GM20000 (cell line): ENCODE results near the gene CHCHD1.

ENCODE experiments used
- DNase-seq: peaks from one replicate; pipeline ENCODE4 v3.0.0; 2012; ENCODE audit warnings: low spot score
- TF ChIP-seq, protein P1 (sequence below): IDR thresholded peaks from 2 replicates; pipeline ENCODE4 v1.5.1; 2012; ENCODE audit warnings: mild to moderate bottlenecking, control low read depth; ENCODE audit errors: extremely low read depth, missing control alignments

CHCHD1 gene

DNA sequence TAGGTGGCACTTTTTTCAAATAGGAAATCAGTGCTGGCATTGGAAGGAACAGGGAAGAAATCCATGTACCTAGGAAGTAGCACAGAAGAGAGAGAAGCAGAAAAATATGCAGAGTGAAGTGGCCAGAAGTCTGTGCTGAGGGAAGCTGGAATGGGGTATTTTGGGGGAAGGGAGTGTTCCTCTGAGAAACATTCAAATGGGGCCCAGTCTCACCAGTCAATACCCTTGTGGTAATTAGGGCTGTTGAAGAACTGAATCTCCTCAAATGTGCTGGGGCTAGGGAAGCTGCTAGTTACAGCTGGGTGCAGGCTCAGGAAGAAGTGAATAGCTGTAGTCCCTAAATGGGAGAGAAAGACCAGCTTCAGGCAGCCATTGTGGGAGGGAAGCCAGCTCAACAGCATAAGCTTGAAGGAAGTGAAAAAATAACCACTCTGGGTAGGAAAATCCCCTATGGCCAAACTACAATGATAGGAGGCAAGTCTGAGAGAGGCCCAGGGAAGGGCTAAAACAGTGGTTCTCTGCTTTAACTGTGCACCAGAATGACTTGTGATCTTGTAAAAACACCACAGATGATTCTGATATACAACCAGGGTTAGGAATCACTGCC lies 21.9 kb downstream of the CHCHD1 start:
- DNase-seq: peak; percentile 85
- TF ChIP-seq, protein P1, sequence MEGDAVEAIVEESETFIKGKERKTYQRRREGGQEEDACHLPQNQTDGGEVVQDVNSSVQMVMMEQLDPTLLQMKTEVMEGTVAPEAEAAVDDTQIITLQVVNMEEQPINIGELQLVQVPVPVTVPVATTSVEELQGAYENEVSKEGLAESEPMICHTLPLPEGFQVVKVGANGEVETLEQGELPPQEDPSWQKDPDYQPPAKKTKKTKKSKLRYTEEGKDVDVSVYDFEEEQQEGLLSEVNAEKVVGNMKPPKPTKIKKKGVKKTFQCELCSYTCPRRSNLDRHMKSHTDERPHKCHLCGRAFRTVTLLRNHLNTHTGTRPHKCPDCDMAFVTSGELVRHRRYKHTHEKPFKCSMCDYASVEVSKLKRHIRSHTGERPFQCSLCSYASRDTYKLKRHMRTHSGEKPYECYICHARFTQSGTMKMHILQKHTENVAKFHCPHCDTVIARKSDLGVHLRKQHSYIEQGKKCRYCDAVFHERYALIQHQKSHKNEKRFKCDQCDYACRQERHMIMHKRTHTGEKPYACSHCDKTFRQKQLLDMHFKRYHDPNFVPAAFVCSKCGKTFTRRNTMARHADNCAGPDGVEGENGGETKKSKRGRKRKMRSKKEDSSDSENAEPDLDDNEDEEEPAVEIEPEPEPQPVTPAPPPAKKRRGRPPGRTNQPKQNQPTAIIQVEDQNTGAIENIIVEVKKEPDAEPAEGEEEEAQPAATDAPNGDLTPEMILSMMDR: no peak

DNA sequence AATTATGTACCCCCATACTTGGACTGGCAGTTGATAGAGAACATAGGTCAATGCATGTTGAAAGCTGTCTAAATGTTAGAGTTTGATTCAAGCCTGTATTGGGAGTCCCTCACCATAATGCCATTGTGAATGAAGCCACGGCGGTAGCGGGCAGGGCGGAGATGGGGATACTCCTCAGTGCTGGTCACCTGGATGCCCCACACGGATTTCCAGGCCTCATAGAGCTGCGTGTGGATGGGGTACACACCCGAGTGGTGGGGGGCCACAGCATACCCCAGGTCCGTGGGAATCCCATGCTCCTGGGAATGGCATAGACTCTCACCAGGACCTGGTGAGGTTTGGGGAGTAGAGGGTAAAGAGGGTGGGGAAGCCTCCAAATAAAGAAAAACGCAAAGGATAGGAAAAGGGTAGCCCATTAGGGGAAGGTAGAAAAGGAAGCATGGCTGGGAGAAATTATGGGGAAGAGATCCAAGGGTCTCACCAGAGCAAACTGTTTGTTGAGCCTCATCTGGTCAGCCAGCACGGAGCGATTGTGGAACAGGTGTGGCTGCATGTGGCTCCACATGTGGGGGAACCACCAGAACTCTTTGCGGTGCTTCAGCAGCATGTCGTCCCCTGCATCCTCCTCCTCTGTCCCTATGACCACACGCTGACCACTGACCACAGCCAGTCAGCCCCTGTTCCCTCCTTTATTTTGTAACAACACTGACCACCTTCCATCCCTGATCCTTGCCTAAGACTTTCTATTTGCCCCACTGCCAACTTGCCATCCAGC lies 24.5 kb downstream of the CHCHD1 start:
- TF ChIP-seq, protein P1: no peak
- no peak for DNase-seq

DNA sequence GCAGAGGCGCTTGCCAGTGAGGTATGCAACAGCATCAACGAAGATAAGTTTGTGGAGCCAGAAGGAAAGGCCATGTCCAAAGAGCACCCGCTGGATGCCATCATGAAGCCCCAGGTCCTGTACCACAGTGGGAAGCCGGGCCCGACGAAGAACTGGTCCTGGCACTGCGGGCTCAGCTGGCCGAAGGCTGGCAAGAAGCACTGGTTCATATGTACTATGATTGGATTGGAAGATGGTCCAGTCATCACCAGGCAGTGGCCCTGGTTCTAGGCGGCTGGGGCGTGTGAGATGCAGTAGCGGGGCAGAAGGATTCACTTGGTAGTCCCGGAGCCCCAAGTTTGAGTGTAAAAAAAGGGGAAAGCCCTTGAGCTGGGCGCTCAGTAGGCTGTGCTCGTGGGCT lies 25.6 kb downstream of the CHCHD1 start:
- DNase-seq: no peak
- TF ChIP-seq, protein P1: no peak

DNA sequence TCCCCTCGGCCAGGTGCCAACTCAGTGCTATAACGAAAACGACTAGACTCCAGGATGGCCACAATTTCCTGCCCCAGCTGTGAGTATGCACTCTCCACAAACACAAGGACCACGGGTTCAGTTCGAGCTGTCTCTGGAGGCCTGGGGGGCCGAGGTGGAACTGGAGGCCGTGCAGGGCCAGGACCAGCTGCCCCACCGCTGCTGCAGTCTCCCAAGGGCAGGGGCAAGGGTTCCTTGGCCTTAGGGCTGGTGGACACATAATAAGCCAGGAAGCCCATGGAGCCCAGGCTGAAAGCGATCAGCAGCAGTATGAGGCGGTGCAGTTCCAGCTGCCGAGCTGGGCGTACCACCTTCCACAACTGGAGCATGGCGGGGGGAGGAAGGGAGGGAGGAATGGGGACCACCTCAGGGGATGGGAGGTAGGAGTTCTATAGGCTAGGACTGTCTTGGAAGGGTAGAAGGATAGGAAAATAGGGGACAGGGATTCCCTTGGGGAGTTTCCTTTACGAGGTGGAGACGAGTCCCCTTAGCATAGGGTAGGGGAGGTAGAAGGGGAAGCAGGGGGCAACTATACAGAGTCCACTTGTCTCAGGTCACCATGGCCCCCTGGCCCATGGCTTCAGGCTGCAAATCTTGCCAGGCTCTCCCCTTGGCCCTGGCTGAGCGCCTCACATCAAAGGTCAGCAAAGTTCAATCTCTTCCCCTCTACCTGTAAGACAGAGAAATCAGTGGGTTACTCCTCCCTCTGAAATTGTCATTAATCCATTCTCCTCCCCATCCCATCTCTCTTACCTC lies 26.4 kb downstream of the CHCHD1 start:
- TF ChIP-seq, protein P1: no peak
- DNase-seq: no peak

DNA sequence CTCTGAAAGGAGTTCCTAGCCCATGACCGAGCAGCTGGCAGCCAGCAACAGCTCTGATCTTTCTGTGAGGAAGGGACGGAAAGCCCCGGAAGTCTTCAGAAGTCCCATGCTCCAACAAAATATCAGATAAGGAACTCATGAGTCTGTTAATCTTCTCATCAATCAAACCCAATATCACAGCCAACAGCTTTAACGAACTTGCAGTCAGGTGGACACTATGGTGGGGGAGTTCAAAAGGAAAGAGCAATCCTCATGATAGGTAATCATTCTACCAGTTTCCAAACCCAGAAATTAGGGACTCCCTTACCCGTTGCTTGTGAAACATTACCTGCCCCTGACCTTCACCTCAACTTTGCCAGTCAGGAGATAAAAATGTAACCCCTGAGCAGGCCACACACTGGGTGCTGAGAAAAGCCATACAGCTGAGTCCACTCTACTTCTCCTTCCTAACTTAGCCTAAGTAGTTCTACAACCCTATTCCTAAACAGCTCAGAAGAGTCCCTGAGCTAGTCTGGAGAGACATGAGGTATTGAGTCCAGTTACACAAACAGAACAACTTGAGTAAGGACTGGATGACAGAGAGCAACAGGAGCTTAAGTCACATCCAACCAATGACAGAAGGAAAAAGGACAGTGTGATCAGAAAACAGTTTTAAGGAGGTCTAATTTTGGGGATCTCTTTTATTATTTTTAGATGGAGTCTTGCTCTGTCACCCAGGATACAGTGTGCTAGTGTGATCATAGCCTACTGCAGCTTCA lies 27.4 kb downstream of the CHCHD1 start:
- TF ChIP-seq, protein P1: no peak
- DNase-seq: no peak

DNA sequence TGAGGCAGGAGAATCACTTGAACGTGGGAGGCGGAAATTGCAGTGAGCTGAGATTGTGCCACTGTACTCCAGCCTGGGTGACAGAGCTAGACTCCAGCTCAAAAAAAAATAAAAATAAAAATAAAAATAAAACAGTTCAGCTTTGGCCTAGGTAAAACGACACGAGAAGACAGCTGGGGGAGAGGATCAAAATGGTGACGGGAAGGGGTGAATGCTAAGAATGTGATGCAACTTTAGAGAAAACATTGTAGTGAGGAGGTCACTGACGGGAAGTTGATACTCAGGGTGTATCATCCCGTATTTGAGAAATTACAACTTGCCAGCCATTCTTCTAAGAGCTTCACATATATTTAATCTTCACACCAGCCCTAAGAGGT lies 28.5 kb downstream of the CHCHD1 start:
- TF ChIP-seq, protein P1: no peak
- DNase-seq: no peak
